ENCODE measurements around the gene GALK2.

GALK2 gene

GRCh38 chr15:49379996-49380395 is 209.9 kb downstream of the GALK2 start:
- CTCF ChIA-PET: no interaction called here
- POLR2A ChIA-PET (ENCODE audit: low non-redundant PET): no interaction called here
- H3K27ac ChIP-seq: no peak overlapping the region
- TF ChIP-seq, protein P1, sequence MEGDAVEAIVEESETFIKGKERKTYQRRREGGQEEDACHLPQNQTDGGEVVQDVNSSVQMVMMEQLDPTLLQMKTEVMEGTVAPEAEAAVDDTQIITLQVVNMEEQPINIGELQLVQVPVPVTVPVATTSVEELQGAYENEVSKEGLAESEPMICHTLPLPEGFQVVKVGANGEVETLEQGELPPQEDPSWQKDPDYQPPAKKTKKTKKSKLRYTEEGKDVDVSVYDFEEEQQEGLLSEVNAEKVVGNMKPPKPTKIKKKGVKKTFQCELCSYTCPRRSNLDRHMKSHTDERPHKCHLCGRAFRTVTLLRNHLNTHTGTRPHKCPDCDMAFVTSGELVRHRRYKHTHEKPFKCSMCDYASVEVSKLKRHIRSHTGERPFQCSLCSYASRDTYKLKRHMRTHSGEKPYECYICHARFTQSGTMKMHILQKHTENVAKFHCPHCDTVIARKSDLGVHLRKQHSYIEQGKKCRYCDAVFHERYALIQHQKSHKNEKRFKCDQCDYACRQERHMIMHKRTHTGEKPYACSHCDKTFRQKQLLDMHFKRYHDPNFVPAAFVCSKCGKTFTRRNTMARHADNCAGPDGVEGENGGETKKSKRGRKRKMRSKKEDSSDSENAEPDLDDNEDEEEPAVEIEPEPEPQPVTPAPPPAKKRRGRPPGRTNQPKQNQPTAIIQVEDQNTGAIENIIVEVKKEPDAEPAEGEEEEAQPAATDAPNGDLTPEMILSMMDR (conservative IDR thresholded peaks at IDR 0.05; ENCODE audit: low read depth): no peak
- DNase-seq (ENCODE audit: low spot score): no peak

DNA sequence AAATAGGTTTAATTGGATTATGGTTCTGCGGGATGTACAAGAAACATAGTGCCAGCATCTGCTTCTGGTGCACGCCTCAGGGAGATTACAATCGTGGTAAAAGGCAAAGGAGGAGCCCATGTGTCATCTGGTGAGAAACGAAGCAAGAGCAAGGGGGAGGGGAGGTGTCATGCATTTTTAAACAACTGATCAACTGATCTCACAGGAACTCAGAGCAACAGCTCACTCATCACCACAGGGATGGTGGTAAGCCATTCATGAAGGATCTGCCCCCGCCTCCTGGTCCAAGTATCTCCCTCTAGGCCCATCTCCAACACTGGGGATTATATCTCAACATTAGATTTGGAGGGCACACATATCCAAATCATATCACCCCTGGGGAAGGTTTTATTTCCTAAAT is 210.9 kb downstream of the GALK2 start:
- ChIA-PET CTCF (no interaction called here), POLR2A (ENCODE audit: low non-redundant PET) (no interaction called here)
- H3K27ac ChIP-seq: no peak overlapping the region
- no peak for DNase-seq (ENCODE audit: low spot score)
- TF ChIP-seq, protein P1 (conservative IDR thresholded peaks at IDR 0.05; ENCODE audit: low read depth): no peak

Data from RWPE1 (cell line).